GM21786 (cell line): ENCODE measurements around the gene IPO4.
A peak's percentile ranks its signal among the peaks of the same experiment; 100 is the strongest.

ENCODE experiments used
- ATAC-seq: cut with Tn5 transposase; IDR thresholded peaks from one replicate; pipeline ENCODE4 v1.9.1; 2021; ENCODE audit not compliant: unreplicated experiment

The IPO4 gene

GRCh38 chr14:24150993-24151392, 37.6 kb downstream of the IPO4 start:
- ATAC-seq, result no peak

GRCh38 chr14:24150567-24150966, 38.0 kb downstream of the IPO4 start:
- ATAC-seq, result no peak

- no peak for ATAC-seq
These were observed 38.6 kb downstream of the IPO4 start for GRCh38 chr14:24150061-24150460.

GRCh38 chr14:24149302-24149969, 39.2 kb downstream of the IPO4 start:
- no peak for ATAC-seq

- ATAC-seq, result no peak
These were observed 40.7 kb downstream of the IPO4 start for GRCh38 chr14:24147761-24148428.

- ATAC-seq, result peak; percentile 78
These were observed 41.4 kb downstream of the IPO4 start, which contains the start of gene RNF31 for GRCh38 chr14:24146978-24147760. RNF31 (plus strand) TSS chr14:24147498; CDS start chr14:24147699, 201 bp downstream.

- ATAC-seq, result peak; percentile 58
These were observed 42.1 kb downstream of the IPO4 start, which contains the start of gene PSME2 for GRCh38 chr14:24146453-24146977. PSME2 (minus strand) TSS chr14:24146610; CDS start chr14:24146581, 29 bp downstream.

GRCh38 chr14:24145690-24146452, 42.7 kb downstream of the IPO4 start:
- no peak for ATAC-seq

- ATAC-seq, result no peak
These were observed 43.4 kb downstream of the IPO4 start for GRCh38 chr14:24145219-24145618.

GRCh38 chr14:24144451-24144850, 44.2 kb downstream of the IPO4 start:
- ATAC-seq, result no peak

GRCh38 chr14:24143511-24143910, 45.1 kb downstream of the IPO4 start:
- no peak for ATAC-seq

- ATAC-seq, result peak; percentile 89
These were observed 47.3 kb downstream of the IPO4 start, which contains the start of gene EMC9 for GRCh38 chr14:24141097-24141880. EMC9 (minus strand) TSS chr14:24141591; CDS start chr14:24141304, 287 bp downstream.

- no peak for ATAC-seq
These were observed 49.2 kb downstream of the IPO4 start for GRCh38 chr14:24139272-24139934.

- no peak for ATAC-seq
These were observed 50.0 kb downstream of the IPO4 start for GRCh38 chr14:24138396-24139271.

GRCh38 chr14:24137529-24138395, 50.9 kb downstream of the IPO4 start:
- no peak for ATAC-seq

- ATAC-seq, result no peak
These were observed 51.7 kb downstream of the IPO4 start for GRCh38 chr14:24136684-24137528.
